PC-3 (cell line): ENCODE measurements around the gene MACROD2. TPM values are rescaled to one million over a fixed set of nuclear protein-coding genes. Genes with fewer than 3 reads are reported as not detected.
A peak's percentile ranks its signal among the peaks of the same experiment; 100 is the strongest.

Source experiments
- ATAC-seq: fragments of 200-7000 bp; cut with Tn5 transposase; 2 replicates; pipeline ENCODE4 v1.9.1; 2020; ENCODE audit warnings: mild to moderate bottlenecking, moderate library complexity
- BruUV-seq: library from RNA; stranded (reverse); fragments of 400-500 nt; replicated peaks from 2 replicates; lab custom pipeline; 2021; lab: Mats Ljungman, UMichigan
- CTCF ChIA-PET: fragments of 300-600 bp; sonication (Branson Sonifier 250); formaldehyde crosslinking; loops from one replicate; lab custom pipeline; 2022; ENCODE audit warnings: antibody characterized with exemption; lab: Charles Lee
- POLR2A ChIA-PET: fragments of 300-600 bp; sonication (Branson Sonifier 250); formaldehyde crosslinking; loops from one replicate; lab custom pipeline; 2022; ENCODE audit warnings: antibody characterized with exemption; ENCODE audit not compliant: unreplicated experiment; lab: Charles Lee
- DNase-seq: peaks from one replicate; pipeline ENCODE4 v3.0.0-alpha.2; 2015
- H2AFZ ChIP-seq: fragments of 300-600 bp; sonication (generic); 2 replicates; pipeline ENCODE4 v1.6.0; 2016; ENCODE audit warnings: antibody characterized with exemption, low read length
- H3F3A ChIP-seq: fragments of 300-600 bp; sonication (generic); one replicate; pipeline ENCODE4 v1.6.0; 2017; ENCODE audit warnings: antibody characterized with exemption, low read length, control low read depth, mild to moderate bottlenecking; ENCODE audit not compliant: unreplicated experiment
- H3K27ac ChIP-seq: fragments of 300-600 bp; sonication (generic); 2 replicates; pipeline ENCODE4 v1.5.1; 2016; ENCODE audit warnings: mild to moderate bottlenecking, low read length
- H3K27me3 ChIP-seq: fragments of 300-600 bp; sonication (generic); 2 replicates; pipeline ENCODE4 v1.6.1; 2016; ENCODE audit warnings: low read length, mixed read lengths
- H3K36me3 ChIP-seq: fragments of 300-600 bp; sonication (generic); 2 replicates; pipeline ENCODE4 v1.6.1; 2016; ENCODE audit warnings: low read depth, mixed run types, low read length, mixed read lengths
- H3K4me1 ChIP-seq: fragments of 300-600 bp; sonication (generic); 2 replicates; pipeline ENCODE4 v1.5.1; 2016; ENCODE audit warnings: low read length; ENCODE audit not compliant: insufficient read depth
- H3K4me2 ChIP-seq: fragments of 300-600 bp; sonication (generic); 2 replicates; pipeline ENCODE4 v1.6.0; 2016; ENCODE audit warnings: low read length
- H3K4me3 ChIP-seq: fragments of 300-600 bp; sonication (generic); 2 replicates; pipeline ENCODE4 v1.5.1; 2016; ENCODE audit warnings: mild to moderate bottlenecking, low read length, mixed read lengths
- H3K79me2 ChIP-seq: fragments of 300-600 bp; sonication (generic); 2 replicates; pipeline ENCODE4 v1.6.1; 2017; ENCODE audit warnings: low read length, mixed read lengths
- H3K9ac ChIP-seq: fragments of 300-600 bp; sonication (generic); 2 replicates; pipeline ENCODE4 v1.6.0; 2016; ENCODE audit warnings: mild to moderate bottlenecking, low read length
- H3K9me2 ChIP-seq: fragments of 300-600 bp; sonication (generic); replicated peaks from 2 replicates; pipeline ENCODE4 v1.6.1; 2016; ENCODE audit warnings: mixed run types, low read length, mixed read lengths
- H3K9me3 ChIP-seq: fragments of 300-600 bp; sonication (generic); 2 replicates; pipeline ENCODE4 v1.6.1; 2016; ENCODE audit warnings: low read length, mixed read lengths
- H4K20me1 ChIP-seq: fragments of 300-600 bp; sonication (generic); 2 replicates; pipeline ENCODE4 v1.6.1; 2016; ENCODE audit warnings: low read length, mixed read lengths
- CTCF ChIP-seq: fragments of 300-600 bp; sonication (generic); conservative IDR thresholded peaks from 2 replicates; pipeline ENCODE4 v1.5.1; 2017; ENCODE audit warnings: antibody characterized with exemption, low read depth, mild to moderate bottlenecking, low read length
- EZH2 ChIP-seq: fragments of 300-600 bp; sonication (generic); IDR thresholded peaks from one replicate; pipeline ENCODE4 v1.6.1; 2017; ENCODE audit warnings: antibody characterized with exemption, mild to moderate bottlenecking, low read length; ENCODE audit not compliant: unreplicated experiment
- EZH2phosphoT487 ChIP-seq: fragments of 300-600 bp; sonication (generic); IDR thresholded peaks from 2 replicates; pipeline ENCODE4 v1.6.1; 2018; ENCODE audit warnings: mild to moderate bottlenecking, antibody characterized with exemption, low read length, borderline replicate concordance
- intact Hi-C: fragments of 100-400 bp; cut with micrococcal nuclease; formaldehyde crosslinking; loops from 2 replicates; pipeline ENCODE4 v1.9.0; 2023
- total RNA-seq: library from RNA; depleted of rRNA; stranded (reverse); fragments of >200 nt; gene quantifications from 2 replicates; pipeline ENCODE4 v1.2.3, GENCODE V29; 2014

The MACROD2 gene
- total RNA-seq, 1 experiment from 2014 or later = 3.1 TPM

DNA sequence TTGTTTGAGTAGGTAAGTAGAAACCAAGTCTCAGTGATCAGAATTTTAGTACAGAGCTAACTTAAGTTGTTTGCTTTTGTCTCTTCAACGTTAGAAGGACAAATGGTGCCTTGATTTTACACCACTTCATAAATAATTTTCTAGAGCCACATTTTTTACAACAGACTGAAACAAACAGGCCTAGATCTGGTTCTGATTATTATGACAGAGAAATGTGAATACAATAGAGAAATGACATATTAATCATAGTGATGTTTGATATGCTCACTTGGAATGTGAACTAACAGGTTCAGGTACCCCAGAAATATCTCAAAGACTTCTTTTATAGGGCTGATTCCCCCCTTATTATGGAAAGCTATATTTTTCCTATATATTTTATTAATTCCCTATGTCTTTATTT is 1817.4 kb downstream of the MACROD2 start:
- H3K27me3 ChIP-seq = no peaks in the 10 kb centered on the region
- H2AFZ ChIP-seq = peak overlapping the region; percentile 25; the same call in 1 of the 2 replicates
- intact Hi-C loops = no loop called here
- DNase-seq = peak; percentile 69
- H3K9me2 ChIP-seq = no peaks in the 10 kb centered on the region
- H3K79me2 ChIP-seq = no peaks in the 10 kb centered on the region
- ATAC-seq = no peak; the same call in 1 of the 2 replicates
- peak overlapping the region; percentile 45 for H3K27ac ChIP-seq
- peaks cover 42% of the 10 kb centered on the region for H3K4me1 ChIP-seq
- H3K4me3 ChIP-seq = no peak overlapping the region
- H3F3A ChIP-seq = no peaks in the 10 kb centered on the region
- no peaks in the 10 kb centered on the region for H3K36me3 ChIP-seq
- ChIA-PET CTCF (no interaction called here), POLR2A (no interaction called here)
- no peaks in the 10 kb centered on the region for H3K9me3 ChIP-seq
- TF ChIP-seq EZH2 = no peak
- no peak for TF ChIP-seq EZH2phosphoT487
- no peak for TF ChIP-seq CTCF
- no peak overlapping the region for H3K9ac ChIP-seq
- H3K4me2 ChIP-seq = peak overlapping the region; percentile 57
- no TSS peak for BruUV-seq
- no peaks in the 10 kb centered on the region for H4K20me1 ChIP-seq

DNA sequence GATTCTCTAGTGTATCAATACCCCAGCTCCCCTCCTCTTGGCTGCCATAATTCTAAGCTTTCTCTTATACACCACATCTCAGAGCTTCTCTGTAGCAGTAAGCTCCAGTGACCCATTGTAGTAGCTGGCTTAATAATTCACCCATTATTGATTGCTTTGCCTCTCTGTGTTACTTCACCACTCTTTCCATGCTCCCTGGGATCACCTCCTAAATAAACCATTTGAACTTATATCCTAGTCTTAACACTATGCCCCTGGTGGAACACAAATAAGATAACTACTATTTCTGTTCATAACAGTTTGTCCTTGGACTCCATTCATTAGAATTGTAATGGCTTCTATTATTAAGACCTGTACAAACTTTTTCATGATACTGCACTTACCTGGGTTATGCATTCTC is 1819.0 kb downstream of the MACROD2 start:
- no peaks in the 10 kb centered on the region for H3K79me2 ChIP-seq
- H3F3A ChIP-seq = no peaks in the 10 kb centered on the region
- H3K36me3 ChIP-seq = no peaks in the 10 kb centered on the region
- H4K20me1 ChIP-seq = no peaks in the 10 kb centered on the region
- no peak overlapping the region for H3K9ac ChIP-seq
- CTCF ChIA-PET = no interaction called here
- ATAC-seq (no peak), DNase-seq (no peak)
- intact Hi-C loops = no loop called here
- peaks cover 50% of the 10 kb centered on the region for H3K4me1 ChIP-seq
- no peaks in the 10 kb centered on the region for H3K27me3 ChIP-seq
- H3K9me3 ChIP-seq = no peaks in the 10 kb centered on the region
- peak overlapping the region; percentile 57 for H3K27ac ChIP-seq
- POLR2A ChIA-PET = no interaction called here
- no peak overlapping the region for H2AFZ ChIP-seq
- no peak for TF ChIP-seq EZH2
- no peak for TF ChIP-seq CTCF
- TF ChIP-seq EZH2phosphoT487 = no peak
- H3K4me2 ChIP-seq = peak overlapping the region; percentile 29; the same call in 1 of the 2 replicates
- no peaks in the 10 kb centered on the region for H3K9me2 ChIP-seq
- H3K4me3 ChIP-seq = no peak overlapping the region
- no TSS peak for BruUV-seq

GRCh38 chr20:15814911-15815310 is 1819.6 kb downstream of the MACROD2 start:
- ATAC-seq (peak; percentile 93), DNase-seq (peak; percentile 94)
- Histone ChIP-seq H3F3A (no peaks in the 10 kb centered on the region), H4K20me1 (no peaks in the 10 kb centered on the region), H3K9me3 (no peaks in the 10 kb centered on the region), H3K27me3 (no peaks in the 10 kb centered on the region), H3K9me2 (no peaks in the 10 kb centered on the region), H2AFZ (no peak overlapping the region), H3K36me3 (no peaks in the 10 kb centered on the region), H3K4me3 (0 out of 2 replicates have a peak overlapping the region, but pooled peaks have one; percentile 14), H3K4me2 (peak overlapping the region; percentile 66), H3K27ac (peak overlapping the region; percentile 68), H3K9ac (no peak overlapping the region), H3K4me1 (peaks cover 50% of the 10 kb centered on the region), H3K79me2 (no peaks in the 10 kb centered on the region)
- intact Hi-C loops = no loop called here
- CTCF ChIA-PET = no interaction called here
- BruUV-seq = no TSS peak
- no peak for TF ChIP-seq EZH2phosphoT487
- TF ChIP-seq CTCF = no peak
- TF ChIP-seq EZH2 = no peak
- POLR2A ChIA-PET = no interaction called here
